HFFc6 (cell line): ENCODE measurements around the gene COL4A1. TPM values are rescaled to one million over a fixed set of nuclear protein-coding genes. Genes with fewer than 3 reads are reported as not detected.
A peak's percentile ranks its signal among the peaks of the same experiment; 100 is the strongest.
"Not testable (repeated sequence)": the region's sequence is repeated elsewhere in the genome, so short reads cannot be mapped to it uniquely, and the experiment has no call there.

Experiments used
- DNase-seq: peaks from one replicate; pipeline ENCODE4 v3.0.0-alpha.2; 2018
- H3K27ac Mint-ChIP-seq: 2 replicates; pipeline ENCODE4 v1.8.0; 2020; ENCODE audit warnings: mild to moderate bottlenecking, mixed read lengths
- H3K27me3 Mint-ChIP-seq: 2 replicates; pipeline ENCODE4 v1.8.0; 2021; ENCODE audit warnings: mild to moderate bottlenecking, moderate library complexity, mixed read lengths; ENCODE audit not compliant: insufficient read depth
- H3K36me3 Mint-ChIP-seq: 2 replicates; pipeline ENCODE4 v1.8.0; 2021; ENCODE audit warnings: low read depth, mixed read lengths
- H3K4me1 Mint-ChIP-seq: 2 replicates; pipeline ENCODE4 v1.8.0; 2020; ENCODE audit warnings: low read depth, mixed read lengths
- H3K4me3 Mint-ChIP-seq: 2 replicates; pipeline ENCODE4 v1.8.0; 2020; ENCODE audit warnings: mild to moderate bottlenecking, moderate library complexity, mixed read lengths
- H3K9me3 Mint-ChIP-seq: 2 replicates; pipeline ENCODE4 v1.8.0; 2020; ENCODE audit warnings: mild to moderate bottlenecking, mixed read lengths
- CTCF ChIP-seq: fragments of 200-600 bp; sonication (generic); IDR thresholded peaks from 2 replicates; pipeline ENCODE4 v1.5.0; 2021; ENCODE audit warnings: antibody characterized with exemption, mild to moderate bottlenecking
- total RNA-seq, 6 experiments: library from RNA; stranded (reverse); fragmentation: NEBNext Ultra II Directional; extraction: Animal tissue kit (Norgen Biotek cat#: 25700); gene quantifications; 2 replicates in 1 of 6; 3 replicates in 5 of 6; pipeline ENCODE4 v1.2.3, GENCODE V29; 2021

COL4A1 gene
- total RNA-seq, 6 experiments from 2014 or later, result 137 to 328 (median 148) TPM

- Mint-ChIP-seq H3K4me3 (no peak overlapping the region), H3K36me3 (peaks cover 50% of the 10 kb centered on the region), H3K27me3 (no peaks in the 10 kb centered on the region; the same call in 1 of the 2 replicates), H3K4me1 (peaks cover 77% of the 10 kb centered on the region), H3K27ac (no peak overlapping the region), H3K9me3 (no peaks in the 10 kb centered on the region)
- TF ChIP-seq CTCF, result no peak
- DNase-seq, result no peak
These were observed 7.7 kb upstream of the COL4A1 start for GRCh38 chr13:110314516-110315245.

DNA sequence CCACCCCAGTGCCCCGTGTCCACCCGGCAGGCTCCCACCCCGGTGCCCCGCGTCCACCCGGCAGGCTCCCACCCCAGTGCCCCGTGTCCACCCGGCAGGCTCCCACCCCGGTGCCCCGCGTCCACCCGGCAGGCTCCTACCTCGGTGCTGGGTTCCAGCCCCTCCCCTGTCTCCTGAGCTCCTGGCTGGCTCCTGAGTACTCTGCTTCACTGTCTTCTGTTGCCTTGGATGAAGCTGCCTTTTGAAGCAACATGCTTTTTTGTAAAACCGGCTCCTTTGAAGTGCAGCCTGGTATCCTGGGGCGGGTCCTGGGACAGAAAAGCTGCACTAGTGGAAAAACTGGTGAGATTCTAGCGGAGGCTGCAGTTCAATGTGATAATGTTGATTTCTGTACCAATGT is 6.8 kb upstream of the COL4A1 start:
- DNase-seq, H3K27me3 Mint-ChIP-seq, H3K9me3 Mint-ChIP-seq: not testable (repeated sequence)
- 0 out of 2 replicates have a peak overlapping the region, but pooled peaks have one; percentile 49 for H3K4me3 Mint-ChIP-seq
- H3K27ac Mint-ChIP-seq, result 0 out of 2 replicates have a peak overlapping the region, but pooled peaks have one; percentile 43
- peaks cover 51% of the 10 kb centered on the region for H3K36me3 Mint-ChIP-seq
- H3K4me1 Mint-ChIP-seq, result peaks cover 76% of the 10 kb centered on the region

GRCh38 chr13:110313261-110313660 is 6.3 kb upstream of the COL4A1 start:
- not testable (repeated sequence) for H3K9me3 Mint-ChIP-seq, H3K27me3 Mint-ChIP-seq, DNase-seq, H3K4me3 Mint-ChIP-seq
- peaks cover 76% of the 10 kb centered on the region for H3K4me1 Mint-ChIP-seq
- H3K27ac Mint-ChIP-seq, result peak overlapping the region; percentile 79
- peaks cover 52% of the 10 kb centered on the region for H3K36me3 Mint-ChIP-seq

DNA sequence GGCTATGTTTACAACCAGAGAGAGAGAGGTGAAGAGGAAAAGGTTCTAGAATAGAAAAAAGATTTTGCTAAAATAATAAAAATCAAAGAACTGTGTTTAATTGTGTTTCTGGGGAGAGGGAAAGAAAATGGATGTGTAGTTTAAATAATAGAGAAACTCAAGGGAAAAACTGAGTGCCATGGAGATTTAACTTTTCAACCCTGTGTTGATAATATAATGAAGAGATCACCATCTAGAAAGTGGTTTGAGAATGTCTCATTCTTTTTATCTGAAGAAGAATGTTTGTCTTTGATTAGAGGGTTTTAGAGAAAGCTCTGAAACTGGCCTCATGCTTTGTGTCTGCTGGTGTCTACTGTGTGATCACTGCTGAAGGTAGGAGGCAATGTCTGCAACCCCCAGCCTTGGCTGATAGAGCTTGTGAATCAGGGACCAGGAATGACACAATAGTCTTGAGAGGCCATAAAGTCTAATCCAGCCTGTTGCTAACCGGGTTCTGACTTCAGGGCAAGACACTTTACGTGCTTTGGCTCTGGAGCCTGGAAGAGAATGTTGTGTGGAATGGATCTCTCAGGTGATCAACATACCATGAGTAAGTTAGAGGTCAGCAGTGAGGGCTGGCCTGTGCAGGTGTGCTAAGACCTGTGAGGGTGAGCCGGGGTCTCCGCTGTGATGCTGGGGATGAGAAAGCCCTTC is 5.5 kb upstream of the COL4A1 start:
- H3K4me1 Mint-ChIP-seq, result peaks cover 71% of the 10 kb centered on the region
- no peak for TF ChIP-seq CTCF
- peak; percentile 89 for DNase-seq
- peak overlapping the region; percentile 22 for H3K4me3 Mint-ChIP-seq
- H3K27ac Mint-ChIP-seq, result peak overlapping the region; percentile 79
- H3K27me3 Mint-ChIP-seq, result peaks cover 2% of the 10 kb centered on the region; the same call in 1 of the 2 replicates
- no peaks in the 10 kb centered on the region for H3K9me3 Mint-ChIP-seq
- peaks cover 50% of the 10 kb centered on the region for H3K36me3 Mint-ChIP-seq

DNA sequence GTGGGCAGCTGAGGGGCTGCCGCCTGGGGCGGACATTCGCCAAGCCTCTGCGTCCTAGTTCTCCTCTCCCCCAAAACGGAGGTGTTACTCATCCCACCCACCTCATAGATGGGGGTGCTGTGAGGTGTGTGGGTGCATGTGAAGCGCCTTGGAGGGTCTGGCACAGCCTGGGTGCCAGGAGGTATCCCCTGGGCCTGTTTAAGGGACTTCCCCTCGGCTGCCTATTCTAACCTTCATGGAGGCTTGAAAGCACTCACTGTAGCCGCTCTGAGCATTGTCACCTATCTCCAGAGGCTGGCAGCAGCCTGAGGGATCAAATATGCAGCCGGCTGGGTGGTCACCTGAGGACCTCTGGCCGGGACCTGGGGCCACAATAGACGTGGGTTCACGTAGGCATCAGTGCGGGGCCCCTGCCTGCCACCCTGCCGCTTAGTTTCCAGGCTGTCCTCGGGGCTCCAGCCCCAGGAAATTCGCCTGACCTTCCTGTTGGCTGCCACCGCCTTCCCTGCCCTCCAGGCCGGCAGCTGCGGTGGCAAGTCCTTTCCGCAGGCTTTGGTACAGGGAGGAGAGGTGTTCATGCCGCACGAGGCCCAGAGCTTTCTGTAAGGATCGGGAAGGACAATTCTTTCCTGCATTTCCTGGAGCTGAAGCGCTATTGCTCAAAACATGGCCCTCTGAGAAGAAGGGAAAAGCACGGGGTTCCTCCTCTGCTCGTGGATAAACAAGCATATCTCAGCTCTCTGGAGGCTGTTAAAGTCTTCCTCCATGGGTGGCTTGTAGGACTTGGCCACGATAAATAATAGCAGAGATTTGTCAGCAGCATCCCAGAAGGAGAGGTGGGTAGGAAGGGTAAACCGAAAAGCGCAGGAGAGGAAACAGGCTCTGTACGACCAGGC is 4.7 kb upstream of the COL4A1 start:
- no peak for DNase-seq
- Mint-ChIP-seq H3K4me1 (peaks cover 64% of the 10 kb centered on the region), H3K4me3 (peak overlapping the region; percentile 22), H3K27me3 (peaks cover 2% of the 10 kb centered on the region; the same call in 1 of the 2 replicates), H3K36me3 (peaks cover 42% of the 10 kb centered on the region), H3K9me3 (no peaks in the 10 kb centered on the region), H3K27ac (peak overlapping the region; percentile 79)
- no peak for TF ChIP-seq CTCF
